HuH-7.5 (cell line): ENCODE data around the gene PRKG2.

Source experiments
- DNase-seq: peaks from one replicate; pipeline ENCODE4 v3.0.0; 2011; ENCODE audit warnings: low spot score

The PRKG2 gene

DNA sequence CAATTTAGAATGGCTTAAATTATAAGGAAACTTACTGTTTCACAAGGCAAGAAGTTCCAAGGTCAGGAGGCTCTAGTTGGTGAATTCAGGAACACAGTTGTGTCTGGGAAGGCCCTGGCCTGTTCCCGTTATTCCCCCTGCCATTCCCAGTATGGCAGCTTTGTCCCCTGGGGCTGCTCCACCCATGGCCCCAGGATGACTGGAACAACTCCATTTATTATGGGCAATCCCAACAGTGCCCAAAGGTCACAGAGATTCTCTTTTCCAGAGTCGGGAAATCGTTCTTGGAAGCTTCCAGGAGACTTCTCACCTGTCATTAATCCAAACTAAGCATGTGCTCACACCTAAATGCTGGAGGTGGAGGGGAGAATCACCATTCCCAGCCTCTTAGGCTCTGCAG, 2.8 kb upstream of the PRKG2 start:
- DNase-seq = no peak

DNA sequence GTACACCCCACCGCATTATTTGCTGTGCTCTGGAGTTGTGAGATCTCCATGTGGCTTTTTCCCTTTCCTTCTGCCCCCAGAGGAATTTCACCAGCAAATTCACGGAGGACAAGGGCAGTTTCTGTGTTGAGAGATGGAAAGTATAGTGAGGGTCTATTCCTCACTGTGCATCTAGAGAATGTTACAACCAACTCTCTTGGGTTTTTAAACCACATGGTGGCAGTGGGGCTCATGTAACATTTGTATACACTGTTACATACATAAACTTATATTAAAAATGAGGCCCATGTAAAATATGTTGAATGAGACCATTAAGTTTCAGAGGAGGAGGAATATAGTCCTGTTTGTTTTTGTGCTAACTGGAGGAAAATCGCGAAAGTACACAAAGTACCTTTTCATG, 909 bp upstream of the PRKG2 start:
- no peak for DNase-seq

DNA sequence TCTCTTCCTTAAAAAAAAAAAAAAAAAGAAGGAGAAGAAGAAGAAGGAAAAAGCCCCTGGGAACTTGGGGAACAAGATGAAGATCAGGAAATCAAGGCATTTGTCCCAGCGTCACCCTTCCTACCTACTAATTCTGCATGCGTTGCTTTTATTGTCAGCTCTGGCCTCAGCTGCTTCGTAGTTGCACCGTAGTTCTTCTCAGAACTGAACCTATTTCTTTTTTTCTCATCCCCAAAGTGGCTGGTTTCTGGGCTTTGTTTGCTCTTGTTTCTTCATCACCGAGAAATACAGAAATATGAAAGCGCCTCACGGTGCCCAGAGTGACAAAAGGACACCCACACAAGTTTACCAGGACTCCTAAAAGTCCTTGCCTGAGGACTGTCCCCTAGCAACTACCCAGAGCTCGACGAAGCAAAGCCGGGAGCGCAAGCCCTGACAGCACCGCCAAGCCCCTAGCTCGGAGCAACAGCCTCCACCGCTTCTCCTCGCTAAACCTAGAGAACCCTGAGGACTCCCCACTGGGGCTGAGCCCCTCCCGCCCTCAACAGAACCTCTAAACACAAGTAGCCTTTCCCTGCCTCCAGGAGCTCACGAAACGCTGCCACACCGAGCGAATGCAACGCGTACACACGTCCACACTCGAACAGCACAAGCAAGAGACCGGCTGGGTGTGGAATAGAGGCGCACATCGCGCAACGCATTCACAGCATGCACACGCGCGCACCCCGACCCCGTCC, 710 bp downstream of the PRKG2 start:
- no peak for DNase-seq

DNA sequence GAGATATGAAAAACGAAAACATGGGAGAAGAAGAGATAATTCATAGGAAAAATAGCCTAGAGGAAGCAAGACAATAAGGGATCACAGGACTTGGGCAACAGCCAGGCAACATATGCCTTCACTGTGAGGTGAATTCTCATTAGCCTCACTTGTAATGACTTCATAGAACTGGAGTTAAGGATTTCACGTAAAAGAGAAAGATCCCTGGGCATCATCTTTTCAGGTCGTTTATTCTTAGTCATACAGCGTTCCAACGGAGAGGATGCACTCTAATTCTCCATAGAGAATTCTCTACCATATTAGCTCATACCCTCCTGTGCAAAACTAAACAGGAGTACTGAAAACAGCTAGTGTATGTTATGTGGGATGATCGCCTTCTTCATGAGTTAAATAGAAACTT, 1.4 kb downstream of the PRKG2 start:
- DNase-seq = no peak

DNA sequence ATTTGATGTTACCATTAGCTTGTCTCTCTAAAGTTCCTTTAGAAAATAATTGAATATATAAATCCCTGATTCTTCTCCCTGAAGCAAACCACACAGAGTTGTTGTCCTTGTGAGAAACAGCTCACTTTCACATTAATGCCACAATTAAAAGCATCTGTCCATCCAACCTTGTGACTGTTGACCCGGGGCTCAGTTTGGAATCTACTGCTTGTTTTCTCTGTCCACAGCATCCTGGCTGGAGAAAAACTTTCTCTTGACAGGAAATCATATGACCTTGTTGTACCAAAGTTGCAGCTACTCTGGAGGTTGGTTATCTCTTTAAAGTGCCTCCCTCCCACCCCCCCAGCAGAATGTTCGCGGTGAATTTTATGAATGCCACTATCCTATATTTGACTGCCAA, 3.1 kb downstream of the PRKG2 start:
- DNase-seq = no peak

DNA sequence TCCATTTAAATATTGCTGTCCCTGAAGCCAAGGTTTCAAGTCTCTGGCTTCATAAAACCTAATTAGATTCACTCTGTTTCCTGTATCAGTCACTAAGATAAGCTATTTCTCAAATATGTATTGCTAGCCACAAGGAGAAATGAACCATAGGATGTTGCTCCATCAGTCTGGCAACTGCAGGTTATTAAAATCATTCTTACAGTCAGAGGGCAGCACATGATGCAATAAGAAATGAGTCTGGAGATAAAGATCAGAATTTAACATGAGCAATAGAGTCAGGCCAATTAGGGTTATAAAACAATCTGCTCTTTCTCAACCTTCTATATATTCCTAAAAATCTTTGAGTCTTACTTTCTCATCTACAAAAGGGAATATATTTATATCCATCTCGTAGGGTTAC, 7.2 kb downstream of the PRKG2 start:
- no peak for DNase-seq

DNA sequence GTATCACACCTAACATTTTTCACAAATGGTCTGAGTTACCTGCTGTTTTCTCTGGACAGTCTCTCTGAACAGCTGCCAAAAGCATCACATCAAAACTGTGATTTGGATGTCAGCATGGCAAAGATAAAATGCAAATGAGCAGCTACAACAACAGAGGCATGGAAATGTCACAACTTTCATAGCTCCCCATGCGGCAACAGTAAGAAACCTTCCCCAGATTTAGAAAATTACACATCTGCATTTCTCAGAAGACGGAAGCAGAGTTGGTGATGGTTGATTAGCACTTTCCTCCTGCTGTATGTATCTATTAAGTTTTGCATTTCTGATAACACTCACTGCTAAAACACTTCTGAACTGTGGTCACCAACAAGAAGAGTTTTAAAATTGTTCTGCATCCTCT, 9.7 kb downstream of the PRKG2 start:
- DNase-seq = no peak

DNA sequence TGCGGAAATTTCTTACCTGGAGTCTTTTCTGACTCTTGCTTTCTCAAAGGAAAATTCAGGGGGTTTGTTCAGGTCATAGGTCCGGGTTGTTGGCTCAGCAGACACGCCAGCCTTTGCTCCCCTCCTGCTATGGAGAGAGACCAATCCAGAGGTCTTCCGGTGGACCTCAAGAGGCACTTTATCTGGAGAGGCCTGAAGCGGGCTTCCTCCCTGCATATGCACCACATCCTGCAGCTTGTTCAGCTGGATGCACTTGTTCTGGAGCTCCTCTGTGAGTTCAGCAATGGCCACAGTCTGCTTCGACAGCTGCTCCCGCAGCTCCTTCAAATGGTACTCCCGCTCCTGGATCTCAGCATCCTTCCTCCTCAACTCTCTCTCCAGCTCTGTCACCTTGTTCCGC, 10.5 kb downstream of the PRKG2 start:
- no peak for DNase-seq

DNA sequence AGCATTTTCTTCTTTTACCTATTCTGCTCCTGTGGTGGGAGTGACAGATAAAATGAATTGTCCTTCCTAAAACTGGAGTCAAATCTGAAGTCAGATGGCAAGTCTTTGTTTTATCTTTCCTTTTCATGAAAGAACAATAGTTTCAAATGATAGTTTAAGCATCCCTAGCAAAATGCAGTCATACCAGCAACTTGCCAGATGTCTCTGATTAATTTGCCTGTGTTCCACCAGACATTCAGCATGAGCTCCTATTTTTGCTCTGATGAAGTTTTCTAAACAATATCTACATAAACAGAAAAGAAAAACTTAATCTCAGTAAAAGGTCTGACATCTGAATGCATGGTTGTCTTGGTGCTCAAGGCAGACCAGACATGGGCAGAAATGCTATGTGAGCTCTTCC, 15.2 kb downstream of the PRKG2 start:
- no peak for DNase-seq

DNA sequence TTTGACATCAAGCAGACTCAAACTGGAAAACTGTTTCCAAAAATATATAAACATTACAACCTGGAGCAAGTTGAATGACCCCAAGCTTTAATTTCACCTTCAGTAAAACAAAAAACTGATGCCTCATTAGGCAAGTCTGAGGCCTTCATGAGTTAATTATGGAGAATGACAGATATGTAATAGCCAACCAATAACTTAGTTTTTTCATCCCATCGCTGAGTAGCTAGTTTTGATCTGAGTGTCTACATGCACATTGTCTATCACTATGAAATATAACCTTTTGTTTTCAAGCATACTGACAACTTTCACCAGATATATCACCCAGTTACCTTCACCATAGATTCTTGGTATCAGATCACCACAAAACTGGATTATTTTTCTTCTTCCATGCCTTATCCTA, 16.4 kb downstream of the PRKG2 start:
- DNase-seq = no peak

DNA sequence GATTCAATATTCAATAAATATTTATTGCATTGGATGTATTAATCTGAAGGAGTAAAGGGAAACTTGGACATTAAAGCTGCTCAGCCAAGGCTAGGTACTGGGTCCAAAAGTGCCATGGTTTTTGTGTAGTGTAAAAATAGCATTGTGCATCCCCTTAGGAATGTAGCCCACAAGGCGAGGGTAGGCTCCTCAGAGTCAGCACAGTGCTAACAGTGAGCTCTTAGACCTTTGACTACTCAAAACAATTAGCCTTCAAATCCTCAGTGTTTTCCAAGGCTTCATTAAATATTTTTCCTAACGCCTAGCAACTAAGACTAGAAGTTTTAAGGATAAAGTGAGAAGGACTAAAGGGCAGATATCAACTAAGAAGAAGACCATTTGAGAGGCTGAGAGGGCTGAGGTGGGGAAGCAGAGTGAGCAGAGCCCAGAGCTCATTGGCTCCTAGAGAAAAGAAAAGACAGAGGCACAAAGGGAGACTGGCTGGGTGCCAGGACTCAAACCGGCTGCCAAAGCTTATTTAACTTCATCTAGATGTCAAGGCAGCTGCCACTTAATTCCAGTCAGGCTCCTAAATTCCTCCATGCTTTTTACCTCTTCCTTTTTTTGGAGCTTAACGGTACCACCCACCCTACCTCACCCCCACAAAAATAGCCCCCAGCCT, 17.0 kb downstream of the PRKG2 start:
- no peak for DNase-seq

DNA sequence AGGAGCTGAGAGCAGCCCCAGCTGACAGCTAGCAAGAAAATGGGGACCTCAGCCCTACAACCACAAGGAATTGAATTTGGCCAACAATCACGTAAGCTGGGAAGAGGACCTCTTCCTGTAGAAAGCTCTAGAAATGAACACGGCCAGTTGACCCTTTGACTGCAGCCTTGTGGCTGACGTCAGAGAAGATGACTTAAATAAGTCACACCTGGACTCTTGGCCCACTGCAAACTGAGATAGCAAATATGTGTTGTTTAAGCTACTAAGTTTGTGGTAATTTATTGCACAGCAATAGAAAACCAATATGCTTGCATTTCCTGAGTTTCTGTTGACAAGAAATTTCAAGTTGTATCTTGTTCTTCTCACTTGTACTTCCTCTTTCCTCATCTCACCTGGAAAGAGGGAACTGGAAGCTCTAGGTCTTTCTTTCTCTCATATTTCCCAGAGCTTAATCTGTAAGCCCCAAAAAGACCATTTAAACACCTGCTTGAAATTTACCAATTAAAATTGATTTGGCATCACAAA, 18.8 kb downstream of the PRKG2 start:
- DNase-seq = no peak

DNA sequence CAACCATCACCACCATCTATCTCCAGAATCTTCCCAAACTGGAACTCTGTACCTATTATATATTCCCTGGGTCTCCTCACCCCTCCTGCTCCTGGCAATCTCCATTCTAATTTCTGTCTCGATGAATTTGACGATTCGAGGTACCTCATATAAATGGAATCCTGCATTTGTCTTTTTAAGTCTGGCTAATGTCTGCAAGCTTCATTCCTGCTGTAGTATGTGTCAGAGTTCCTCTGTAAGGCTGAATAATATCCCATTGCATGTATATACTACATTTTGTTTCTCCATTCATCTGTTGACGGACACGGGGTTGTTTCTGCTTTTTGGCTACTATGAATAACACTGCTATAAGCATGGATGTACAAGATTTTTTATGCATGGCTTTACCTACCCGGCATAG, 19.5 kb downstream of the PRKG2 start:
- DNase-seq = no peak

DNA sequence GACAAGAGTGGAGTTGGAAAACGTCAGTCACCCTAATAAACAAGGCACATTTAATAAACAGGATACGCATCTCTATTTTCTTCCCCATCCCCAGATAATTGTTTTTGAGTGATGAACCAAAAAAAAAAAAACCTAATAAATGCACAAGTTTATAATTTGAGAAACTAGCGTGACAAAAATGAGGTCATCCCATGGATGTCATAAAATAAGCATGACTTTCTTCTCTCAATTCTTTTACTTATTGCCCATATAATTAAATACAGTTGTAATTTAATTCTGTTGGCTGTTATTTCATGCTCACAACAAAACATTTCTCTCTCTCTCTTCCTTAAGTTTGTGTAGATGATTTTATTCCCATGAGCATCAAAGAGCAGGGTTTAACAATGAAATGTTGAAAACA, 20.7 kb downstream of the PRKG2 start:
- DNase-seq = no peak

DNA sequence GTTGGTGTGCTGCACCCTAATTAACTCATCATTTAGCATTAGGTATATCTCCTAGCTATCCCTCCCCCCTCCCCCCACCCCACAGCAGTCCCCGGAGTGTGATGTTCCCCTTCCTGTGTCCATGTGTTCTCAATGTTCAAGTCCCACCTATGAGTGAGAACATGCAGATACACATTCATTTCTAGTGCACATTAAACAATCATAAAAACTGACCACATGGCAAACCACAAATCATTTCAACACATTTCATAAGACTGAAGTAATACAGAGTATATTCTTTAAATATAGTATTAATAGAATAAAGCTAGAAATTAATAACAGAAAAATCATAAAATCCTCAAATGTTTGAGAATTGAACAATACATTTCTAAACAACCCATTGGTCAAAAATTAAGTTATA, 34.1 kb downstream of the PRKG2 start:
- no peak for DNase-seq

DNA sequence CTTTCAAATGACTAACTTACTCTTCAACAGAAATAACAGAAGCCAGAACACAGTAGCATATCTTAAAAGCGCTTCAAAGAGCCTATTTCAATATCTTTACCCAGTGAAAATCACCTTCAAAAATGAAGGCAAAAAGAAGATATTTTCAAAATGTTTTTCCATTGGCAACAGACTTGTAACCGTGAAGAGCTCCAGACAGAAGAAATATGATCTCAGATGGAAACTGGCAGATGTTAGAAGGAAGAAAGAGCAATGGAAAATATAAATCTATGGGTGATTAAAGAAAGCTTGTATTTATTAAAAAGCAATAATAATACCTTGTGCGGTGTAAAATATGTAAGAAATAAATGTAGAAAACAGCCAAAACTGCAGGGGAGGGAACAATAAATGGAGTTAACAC, 35.7 kb downstream of the PRKG2 start:
- DNase-seq = no peak

DNA sequence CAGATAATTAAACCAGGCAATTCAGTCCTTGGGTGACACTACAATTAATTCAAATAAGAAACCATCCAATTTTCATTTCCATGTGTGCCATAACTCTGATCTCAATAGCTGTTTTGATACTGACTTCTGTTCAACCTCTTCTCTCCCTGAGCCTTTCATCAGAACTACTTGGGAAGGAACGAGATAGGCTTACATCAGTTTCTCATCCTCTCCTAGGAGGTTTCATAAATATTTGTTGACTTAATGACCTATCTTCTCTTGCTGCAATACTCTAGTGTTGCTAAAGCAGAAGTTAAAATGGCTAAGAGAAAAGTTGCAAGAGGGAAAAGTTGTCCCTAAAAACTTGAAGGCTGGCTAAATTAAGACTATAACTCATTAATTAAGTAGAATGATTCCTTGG, 41.8 kb downstream of the PRKG2 start:
- DNase-seq = no peak

DNA sequence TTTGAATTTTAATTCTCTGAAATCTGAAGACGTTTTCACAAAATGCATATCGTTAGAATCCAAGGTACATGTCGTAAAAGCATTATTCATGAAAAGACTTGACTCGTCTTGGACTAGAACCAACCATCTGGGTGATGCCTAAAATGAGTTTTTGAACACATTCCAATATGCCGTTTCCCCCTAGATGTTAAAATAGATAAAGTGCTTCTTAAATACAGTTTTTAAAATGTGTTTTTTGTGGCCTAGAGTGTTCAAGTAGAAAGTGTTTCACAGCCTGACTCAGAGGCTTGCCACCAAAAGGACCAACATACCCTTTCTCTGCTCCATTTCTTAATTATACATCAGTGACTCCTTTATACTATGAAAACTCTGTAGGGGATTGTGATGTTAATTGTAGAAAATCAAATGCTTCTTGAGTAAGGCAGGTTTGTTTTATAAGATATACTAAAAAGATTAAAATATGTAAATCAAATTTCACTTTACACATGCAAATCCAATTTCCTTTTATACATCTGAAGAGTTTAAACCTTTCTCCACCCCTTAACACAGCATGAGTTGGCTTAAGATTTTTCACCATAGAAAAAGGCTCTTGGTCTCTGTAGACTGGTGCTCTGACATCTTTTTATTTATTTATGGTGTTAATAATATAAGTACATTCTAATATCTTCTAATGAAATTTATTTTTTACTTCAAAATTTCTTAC, 48.4 kb downstream of the PRKG2 start:
- DNase-seq = no peak

DNA sequence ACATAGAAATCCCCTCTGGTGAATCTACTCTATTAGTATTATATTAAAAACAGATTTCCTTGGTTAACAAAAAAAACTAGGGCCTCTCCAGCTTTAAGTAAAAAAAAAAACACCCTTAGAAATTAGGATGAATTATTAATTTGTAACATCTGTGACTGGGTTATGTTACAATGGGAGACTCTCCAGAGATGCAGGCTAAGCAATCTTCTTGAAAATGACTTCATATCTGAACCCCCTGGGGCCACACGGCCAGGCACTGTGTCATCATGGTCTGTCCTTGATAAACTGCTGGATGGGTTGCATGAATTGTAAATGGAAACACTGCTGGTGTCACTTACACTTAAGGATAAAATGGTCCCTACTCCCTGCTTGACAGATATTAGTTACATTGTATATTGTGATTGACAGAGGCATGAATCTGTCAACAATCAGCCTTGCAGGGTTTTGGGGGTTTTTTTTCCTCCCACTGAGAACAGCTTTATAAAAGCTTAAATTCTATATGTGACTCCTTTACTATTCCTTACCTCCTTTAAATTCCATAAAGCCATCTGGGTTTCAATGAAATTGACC, 49.1 kb downstream of the PRKG2 start:
- no peak for DNase-seq

DNA sequence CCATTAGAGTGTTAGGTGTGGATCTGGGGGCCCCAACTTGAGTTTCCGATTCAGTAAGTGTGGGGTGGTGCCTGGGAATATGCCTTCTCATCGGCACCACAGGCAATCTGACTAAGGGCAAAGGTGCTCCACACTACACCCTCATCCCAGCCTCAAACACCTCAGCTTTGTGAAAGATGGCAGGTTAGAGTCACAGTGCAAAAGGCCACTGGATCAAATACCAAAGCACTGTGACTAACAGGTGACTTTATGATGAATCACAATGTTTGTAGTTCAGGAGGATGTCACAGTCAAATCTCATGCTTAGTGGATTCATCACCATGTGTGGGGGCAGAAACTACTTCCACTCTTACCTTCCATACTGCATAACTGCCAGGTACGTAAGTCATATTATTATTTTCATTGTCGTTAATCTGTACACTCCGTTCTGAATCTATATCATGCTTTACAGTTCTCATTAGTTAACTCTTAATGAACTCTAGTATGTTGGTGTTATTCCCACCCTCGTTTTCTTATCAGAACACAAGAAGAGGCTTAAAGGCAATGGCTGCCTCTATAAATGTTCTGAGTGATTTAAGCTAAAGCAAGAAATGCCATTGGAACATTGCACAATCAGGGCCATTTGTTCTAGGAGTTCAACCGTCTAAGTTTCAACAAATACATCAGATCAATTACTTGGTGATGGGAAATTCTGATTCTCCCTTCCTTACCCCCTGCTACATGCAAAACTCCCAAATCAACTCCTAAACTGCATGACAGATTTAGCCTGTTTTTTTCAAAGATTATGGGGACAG, 50.2 kb downstream of the PRKG2 start:
- no peak for DNase-seq

DNA sequence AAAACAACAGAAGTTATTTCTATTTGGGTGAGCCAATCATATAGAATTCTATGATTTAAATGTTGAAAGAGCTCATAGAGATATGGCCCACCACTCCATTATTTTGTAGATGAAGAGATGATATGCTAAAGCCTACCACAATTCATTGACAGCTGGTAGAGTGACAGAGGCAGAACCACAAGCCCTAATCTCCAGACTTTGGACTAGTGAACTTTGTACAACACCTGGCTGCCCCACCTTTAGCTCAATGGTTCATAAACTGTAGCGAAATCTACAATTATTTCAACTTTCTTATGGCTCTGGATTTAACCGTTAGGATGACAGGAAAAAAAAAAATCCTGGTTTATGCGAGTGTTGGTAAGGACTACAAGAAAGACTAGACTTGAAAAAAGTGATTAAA, 50.9 kb downstream of the PRKG2 start:
- DNase-seq = no peak
